NCI-H524 treated with DMSO at 0.1 percent for 48 hours (cell line): ENCODE results near the gene DNAH2.
"Not testable (repeated sequence)": the region's sequence is repeated elsewhere in the genome, so short reads cannot be mapped to it uniquely, and the experiment has no call there.

Experiments used
- DNase-seq: peaks from one replicate; lab custom pipeline; 2025; lab: John Stamatoyannopoulos, UW

The DNAH2 gene

GRCh38 chr17:7850701-7851437 lies 133.3 kb downstream of the DNAH2 start:
- no peak for DNase-seq

- no peak for DNase-seq
Observed at GRCh38 chr17:7851438-7852261, 134.1 kb downstream of the DNAH2 start.

GRCh38 chr17:7852262-7852670 lies 134.7 kb downstream of the DNAH2 start:
- DNase-seq = no peak

- DNase-seq = no peak
Observed at GRCh38 chr17:7852919-7853690, 135.6 kb downstream of the DNAH2 start.

GRCh38 chr17:7853691-7854038 lies 136.1 kb downstream of the DNAH2 start:
- no peak for DNase-seq

GRCh38 chr17:7854078-7854777 lies 136.7 kb downstream of the DNAH2 start:
- no peak for DNase-seq

GRCh38 chr17:7854851-7855659 lies 137.5 kb downstream of the DNAH2 start, which contains the start of gene TMEM88:
TSS of gene TMEM88 (plus strand) at chr17:7855066. CDS start at chr17:7855075, 9 bp downstream.
- DNase-seq = no peak

- no peak for DNase-seq
Observed at GRCh38 chr17:7855660-7856010, 138.1 kb downstream of the DNAH2 start.

- DNase-seq = no peak
Observed at GRCh38 chr17:7856011-7856810, 138.7 kb downstream of the DNAH2 start.

- DNase-seq = peak; percentile 67
Observed at GRCh38 chr17:7856811-7857712, 139.5 kb downstream of the DNAH2 start, which contains the start of gene NAA38. TSS of gene NAA38 (minus strand) at chr17:7857559. CDS start at chr17:7857463, 96 bp downstream.

- DNase-seq = no peak
Observed at GRCh38 chr17:7857713-7858521, 140.4 kb downstream of the DNAH2 start, which contains the start of gene CYB5D1. TSS of gene CYB5D1 (plus strand) at chr17:7858003. CDS start at chr17:7858135, 132 bp downstream.

- no peak for DNase-seq
Observed at GRCh38 chr17:7858522-7858810, 140.9 kb downstream of the DNAH2 start.

- DNase-seq = no peak
Observed at GRCh38 chr17:7859028-7859427, 141.5 kb downstream of the DNAH2 start.

GRCh38 chr17:7862692-7863437 lies 145.3 kb downstream of the DNAH2 start:
- DNase-seq = no peak

GRCh38 chr17:7864384-7864783 lies 146.8 kb downstream of the DNAH2 start:
- DNase-seq = not testable (repeated sequence)

- DNase-seq = no peak
Observed at GRCh38 chr17:7864995-7865650, 147.6 kb downstream of the DNAH2 start.

GRCh38 chr17:7867881-7868329 lies 150.4 kb downstream of the DNAH2 start:
- DNase-seq = no peak
